Measurements from ENCODE around the gene KLHL22. TPM values are rescaled to one million over a fixed set of nuclear protein-coding genes. Genes with fewer than 3 reads are reported as not detected.
"Not testable (repeated sequence)": the region's sequence is repeated elsewhere in the genome, so short reads cannot be mapped to it uniquely, and the experiment has no call there.

KLHL22 gene
- total and polyA plus RNA-seq, 2 donors (not counting 1 experiment from before 2014, with no cell fraction given) = 17.4 to 35.3 TPM

GRCh38 chr22:20542055-20542454 lies 46.5 kb upstream of the KLHL22 start:
- H3K36me3 ChIP-seq (ENCODE audit: control insufficient read depth, insufficient read depth, low read length) = peaks cover 10% of the 10 kb centered on the region

GRCh38 chr22:20538875-20539274 lies 43.3 kb upstream of the KLHL22 start:
- not testable (repeated sequence) for H4K20me1 ChIP-seq (ENCODE audit: control insufficient read depth, extremely low read depth, insufficient read depth, low read length); DNase-seq (ENCODE audit: low read depth in 2 of 2); H3K4me2 ChIP-seq (ENCODE audit: extremely low read depth, insufficient read depth, low read length); H3K4me3 ChIP-seq (replicated peaks in 1 of 4; ENCODE audit: control extremely low read depth in 1 of 4, insufficient read depth in 1 of 4, low read depth in 3 of 4, low read length in 4 of 4); H3K27me3 ChIP-seq (ENCODE audit: control insufficient read depth, insufficient read depth, low read length); H3K27ac ChIP-seq (ENCODE audit: insufficient read depth, low read length); H3K9me3 ChIP-seq (ENCODE audit: control insufficient read depth, insufficient read depth, low read depth, low read length); H3K9ac ChIP-seq (ENCODE audit: insufficient read depth, low read length); H2AFZ ChIP-seq (ENCODE audit: low read length); H3K4me1 ChIP-seq (ENCODE audit: control insufficient read depth, extremely low read depth, insufficient read depth, low read length)
- Histone ChIP-seq H3K79me2 (ENCODE audit: control insufficient read depth, insufficient read depth, low read length) (peaks cover 66% of the 10 kb centered on the region), H3K36me3 (ENCODE audit: control insufficient read depth, insufficient read depth, low read length) (peaks cover 13% of the 10 kb centered on the region)

More at GRCh38 chr22:20542055-20542454, 46.5 kb upstream of the KLHL22 start:
- H3K4me2 ChIP-seq (ENCODE audit: extremely low read depth, insufficient read depth, low read length) = no peak overlapping the region
- H3K79me2 ChIP-seq (ENCODE audit: control insufficient read depth, insufficient read depth, low read length) = peaks cover 61% of the 10 kb centered on the region
- TF ChIP-seq CTCF (conservative IDR thresholded peaks at IDR 0.05 in 1 of 2, IDR thresholded peaks at IDR 0.05 in 1 of 2; ENCODE audit: low read depth in 1 of 2, low read length in 2 of 2) (no peak), EZH2 (IDR thresholded peaks at IDR 0.05; ENCODE audit: low read length, missing control alignments) (no peak)
- H4K20me1 ChIP-seq (ENCODE audit: control insufficient read depth, extremely low read depth, insufficient read depth, low read length) = no peaks in the 10 kb centered on the region
- no peak overlapping the region for H3K4me3 ChIP-seq (replicated peaks in 1 of 4; ENCODE audit: control extremely low read depth in 1 of 4, insufficient read depth in 1 of 4, low read depth in 3 of 4, low read length in 4 of 4)
- no peak overlapping the region for H2AFZ ChIP-seq (ENCODE audit: low read length)
- H3K9ac ChIP-seq (ENCODE audit: insufficient read depth, low read length) = no peak overlapping the region
- H3K27me3 ChIP-seq (ENCODE audit: control insufficient read depth, insufficient read depth, low read length) = no peaks in the 10 kb centered on the region
- no peak for DNase-seq (ENCODE audit: low read depth in 2 of 2)
- H3K4me1 ChIP-seq (ENCODE audit: control insufficient read depth, extremely low read depth, insufficient read depth, low read length) = no peaks in the 10 kb centered on the region
- no peak overlapping the region for H3K27ac ChIP-seq (ENCODE audit: insufficient read depth, low read length)
- no peaks in the 10 kb centered on the region for H3K9me3 ChIP-seq (ENCODE audit: control insufficient read depth, insufficient read depth, low read depth, low read length)

- Histone ChIP-seq H3K79me2 (ENCODE audit: control insufficient read depth, insufficient read depth, low read length) (peaks cover 74% of the 10 kb centered on the region), H3K27me3 (ENCODE audit: control insufficient read depth, insufficient read depth, low read length) (no peaks in the 10 kb centered on the region), H3K4me3 (replicated peaks in 1 of 4; ENCODE audit: control extremely low read depth in 1 of 4, insufficient read depth in 1 of 4, low read depth in 3 of 4, low read length in 4 of 4) (no peak overlapping the region), H3K36me3 (ENCODE audit: control insufficient read depth, insufficient read depth, low read length) (peaks cover 18% of the 10 kb centered on the region), H3K9me3 (ENCODE audit: control insufficient read depth, insufficient read depth, low read depth, low read length) (no peaks in the 10 kb centered on the region), H3K9ac (ENCODE audit: insufficient read depth, low read length) (no peak overlapping the region), H3K27ac (ENCODE audit: insufficient read depth, low read length) (no peak overlapping the region), H4K20me1 (ENCODE audit: control insufficient read depth, extremely low read depth, insufficient read depth, low read length) (no peaks in the 10 kb centered on the region), H3K4me1 (ENCODE audit: control insufficient read depth, extremely low read depth, insufficient read depth, low read length) (peaks cover 6% of the 10 kb centered on the region), H3K4me2 (ENCODE audit: extremely low read depth, insufficient read depth, low read length) (no peak overlapping the region), H2AFZ (ENCODE audit: low read length) (no peak overlapping the region)
- TF ChIP-seq EZH2 (IDR thresholded peaks at IDR 0.05; ENCODE audit: low read length, missing control alignments) (no peak), CTCF (conservative IDR thresholded peaks at IDR 0.05 in 1 of 2, IDR thresholded peaks at IDR 0.05 in 1 of 2; ENCODE audit: low read depth in 1 of 2, low read length in 2 of 2) (no peak)
- DNase-seq (ENCODE audit: low read depth in 2 of 2) = no peak
Observed at GRCh38 chr22:20537983-20538382, 42.4 kb upstream of the KLHL22 start.
